HG03025 (cell line): Measurements from ENCODE around the gene ATOH7.

Source experiments
- ATAC-seq: cut with Tn5 transposase; IDR thresholded peaks from one replicate; pipeline ENCODE4 v1.9.1; 2021; ENCODE audit warnings: mild to moderate bottlenecking, moderate library complexity; ENCODE audit not compliant: unreplicated experiment, low FRiP score

Gene ATOH7

GRCh38 chr10:68184546-68184945 lies 47.4 kb downstream of the ATOH7 start:
- no peak for ATAC-seq
